Testis (tissue), 2 donors: Measurements from ENCODE around the gene ZNF611.

ENCODE experiments used
- CTCF ChIP-seq, 3 experiments: fragments of 450-650 bp in 2 of 3; fragments of 200-600 bp in 1 of 3; sonication (generic) in 1 of 3; IDR thresholded peaks; one replicate each; pipeline ENCODE4 v1.5.1; 2016 to 2019; ENCODE audit warnings: antibody characterized with exemption in 3 of 3, mild to moderate bottlenecking in 2 of 3, moderate library complexity in 1 of 3
- POLR2A ChIP-seq: fragments of 450-650 bp; IDR thresholded peaks from one replicate; pipeline ENCODE4 v1.6.1; 2017; ENCODE audit warnings: antibody characterized with exemption, mild to moderate bottlenecking, moderate library complexity

- TF ChIP-seq CTCF (IDR thresholded peaks at IDR 0.05) (no peak), POLR2A (no peak)
Measured at GRCh38 chr19:52659013-52659412, 75.8 kb downstream of the ZNF611 start.
